ENCODE data around the gene NDUFV3. TPM values are rescaled to one million over a fixed set of nuclear protein-coding genes. Genes with fewer than 3 reads are reported as not detected.
"Not testable (repeated sequence)": the region's sequence is repeated elsewhere in the genome, so short reads cannot be mapped to it uniquely, and the experiment has no call there.

Gene NDUFV3
- total RNA-seq, 2 experiments from 2014 or later = 27.7 to 28.1 TPM

- ATAC-seq; H3K4me3 Mint-ChIP-seq; POLR2A ChIA-PET; H3K27me3 Mint-ChIP-seq (ENCODE audit: low read depth); CTCF ChIA-PET; H3K27ac Mint-ChIP-seq; H3K4me1 Mint-ChIP-seq (ENCODE audit: low read depth); DNase-seq; H3K9me3 Mint-ChIP-seq (ENCODE audit: insufficient read depth); H3K36me3 Mint-ChIP-seq (ENCODE audit: low read depth): not testable (repeated sequence)
Measured at GRCh38 chr21:42933137-42933970, 40.2 kb downstream of the NDUFV3 start.

- H3K27me3 Mint-ChIP-seq (ENCODE audit: low read depth); H3K4me3 Mint-ChIP-seq; H3K9me3 Mint-ChIP-seq (ENCODE audit: insufficient read depth); POLR2A ChIA-PET; H3K27ac Mint-ChIP-seq; H3K4me1 Mint-ChIP-seq (ENCODE audit: low read depth); H3K36me3 Mint-ChIP-seq (ENCODE audit: low read depth); DNase-seq; ATAC-seq; CTCF ChIA-PET: not testable (repeated sequence)
Measured at GRCh38 chr21:42933973-42934372, 40.9 kb downstream of the NDUFV3 start.

- H3K27me3 Mint-ChIP-seq (ENCODE audit: low read depth); DNase-seq; H3K36me3 Mint-ChIP-seq (ENCODE audit: low read depth); H3K27ac Mint-ChIP-seq; H3K4me3 Mint-ChIP-seq; POLR2A ChIA-PET; H3K9me3 Mint-ChIP-seq (ENCODE audit: insufficient read depth); CTCF ChIA-PET; H3K4me1 Mint-ChIP-seq (ENCODE audit: low read depth); ATAC-seq: not testable (repeated sequence)
Measured at GRCh38 chr21:42936360-42936759, 43.3 kb downstream of the NDUFV3 start.

DNA sequence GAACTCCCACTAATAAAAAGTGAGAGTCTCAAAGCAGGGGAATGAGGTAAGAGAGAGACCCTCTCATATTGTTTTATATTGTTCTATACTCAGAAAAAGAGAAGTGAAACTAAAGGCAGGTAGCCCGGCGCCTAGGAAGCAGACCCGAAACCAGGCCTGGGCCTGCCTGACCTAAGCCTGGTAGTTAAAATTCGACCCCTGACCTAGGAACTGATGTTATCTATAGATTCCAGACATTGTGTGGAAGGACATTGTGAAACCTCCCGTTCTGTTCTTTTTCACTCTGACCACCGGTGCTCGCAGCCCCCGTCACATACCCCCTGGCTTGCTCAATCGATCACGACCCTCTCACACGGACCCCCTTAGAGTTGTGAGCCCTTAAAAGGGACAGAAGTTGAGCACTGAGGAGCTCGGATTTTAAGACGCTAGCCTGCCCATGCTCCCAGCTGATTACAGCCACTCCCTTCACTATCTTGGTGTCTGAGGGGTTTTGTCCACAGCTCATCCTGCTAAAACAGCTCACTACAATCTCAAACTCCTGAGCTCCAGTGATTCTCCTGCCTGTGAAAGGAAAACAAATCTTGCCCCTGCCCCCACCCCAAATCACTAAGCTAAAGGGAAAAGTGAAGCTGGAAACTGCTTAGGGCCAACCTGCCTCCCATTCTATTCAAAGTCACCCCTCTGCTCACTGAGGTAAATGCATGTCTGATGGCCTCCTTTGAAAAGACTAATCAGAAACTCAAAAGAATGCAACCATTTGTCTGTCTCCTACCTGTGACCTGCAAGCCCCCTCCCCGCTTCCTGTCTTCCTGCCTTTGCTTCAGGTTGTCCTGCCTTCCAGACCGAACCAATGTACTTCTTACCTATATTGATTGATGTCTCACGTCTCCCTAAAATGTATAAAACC lies 44.2 kb downstream of the NDUFV3 start:
- ATAC-seq; POLR2A ChIA-PET; H3K4me3 Mint-ChIP-seq; H3K27ac Mint-ChIP-seq; H3K27me3 Mint-ChIP-seq (ENCODE audit: low read depth); H3K36me3 Mint-ChIP-seq (ENCODE audit: low read depth); CTCF ChIA-PET; H3K9me3 Mint-ChIP-seq (ENCODE audit: insufficient read depth); DNase-seq; H3K4me1 Mint-ChIP-seq (ENCODE audit: low read depth): not testable (repeated sequence)

DNA sequence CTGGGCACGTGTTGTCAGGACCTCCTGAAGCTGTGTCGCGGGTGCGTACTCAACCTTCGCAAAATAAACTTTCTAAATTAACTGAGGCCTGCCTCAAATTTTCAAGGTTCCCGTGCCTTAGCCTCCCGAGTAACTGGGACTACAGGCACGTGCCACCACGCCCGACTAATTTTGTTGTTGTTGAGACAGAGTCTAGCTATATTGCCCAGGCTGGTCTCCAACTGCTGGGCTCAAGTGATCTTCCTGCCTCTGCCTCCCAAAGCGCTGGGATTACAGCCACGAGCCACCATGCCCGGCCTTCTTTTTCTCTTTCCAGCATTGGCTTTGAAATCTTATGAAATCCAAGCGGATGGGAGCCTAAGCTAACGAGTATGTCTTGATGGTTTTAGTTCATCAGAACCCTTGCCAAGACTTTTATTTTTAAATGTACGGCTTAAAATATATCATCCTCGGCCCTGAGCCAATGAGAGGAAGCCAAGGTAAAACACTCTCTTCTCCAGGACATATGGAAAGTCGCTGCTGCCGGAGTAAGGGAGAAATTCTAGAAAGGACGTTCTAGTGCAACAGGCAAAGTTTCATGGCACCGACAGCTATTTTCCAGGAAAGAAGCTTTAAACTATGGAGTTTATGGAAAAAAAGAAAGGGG lies 45.0 kb downstream of the NDUFV3 start:
- ATAC-seq (no peak), DNase-seq (no peak)
- POLR2A ChIA-PET = no interaction called here
- Mint-ChIP-seq H3K27ac (no peak overlapping the region), H3K27me3 (ENCODE audit: low read depth) (peaks cover 3% of the 10 kb centered on the region), H3K4me1 (ENCODE audit: low read depth) (no peaks in the 10 kb centered on the region), H3K9me3 (ENCODE audit: insufficient read depth) (no peaks in the 10 kb centered on the region), H3K4me3 (no peak overlapping the region), H3K36me3 (ENCODE audit: low read depth) (no peaks in the 10 kb centered on the region)
- CTCF ChIA-PET = no interaction called here

DNA sequence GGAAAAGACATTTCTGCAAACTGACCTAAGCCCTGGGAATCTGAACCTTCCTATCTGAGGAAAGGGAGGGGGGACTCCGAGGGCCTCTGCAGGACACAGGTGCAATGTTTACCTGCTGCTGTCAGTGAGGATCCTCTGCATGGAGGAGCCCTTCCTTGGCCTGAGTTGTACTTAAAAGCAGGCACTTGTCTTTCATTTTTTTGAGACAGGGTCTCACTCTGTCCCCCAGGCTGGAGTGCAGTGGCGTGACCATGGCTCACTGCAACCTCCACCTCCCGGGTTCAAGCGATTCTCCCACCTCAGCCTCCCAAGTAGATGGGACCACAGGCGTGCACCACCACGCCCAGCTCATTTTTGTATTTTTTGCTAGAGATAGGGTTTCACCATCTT lies 45.5 kb downstream of the NDUFV3 start:
- POLR2A ChIA-PET, CTCF ChIA-PET, H3K27ac Mint-ChIP-seq: not testable (repeated sequence)

GRCh38 chr21:42939582-42940413 lies 46.7 kb downstream of the NDUFV3 start:
- Mint-ChIP-seq H3K27ac (no peak overlapping the region), H3K4me1 (ENCODE audit: low read depth) (no peaks in the 10 kb centered on the region), H3K36me3 (ENCODE audit: low read depth) (no peaks in the 10 kb centered on the region), H3K27me3 (ENCODE audit: low read depth) (peaks cover 3% of the 10 kb centered on the region), H3K4me3 (no peak overlapping the region), H3K9me3 (ENCODE audit: insufficient read depth) (no peaks in the 10 kb centered on the region)
- POLR2A ChIA-PET = no interaction called here
- ATAC-seq (no peak), DNase-seq (no peak)
- CTCF ChIA-PET = no interaction called here

More for the DNA sequence above, 45.5 kb downstream of the NDUFV3 start:
- not testable (repeated sequence) for DNase-seq; H3K27me3 Mint-ChIP-seq (ENCODE audit: low read depth); H3K9me3 Mint-ChIP-seq (ENCODE audit: insufficient read depth); ATAC-seq; H3K4me1 Mint-ChIP-seq (ENCODE audit: low read depth); H3K4me3 Mint-ChIP-seq; H3K36me3 Mint-ChIP-seq (ENCODE audit: low read depth)

DNA sequence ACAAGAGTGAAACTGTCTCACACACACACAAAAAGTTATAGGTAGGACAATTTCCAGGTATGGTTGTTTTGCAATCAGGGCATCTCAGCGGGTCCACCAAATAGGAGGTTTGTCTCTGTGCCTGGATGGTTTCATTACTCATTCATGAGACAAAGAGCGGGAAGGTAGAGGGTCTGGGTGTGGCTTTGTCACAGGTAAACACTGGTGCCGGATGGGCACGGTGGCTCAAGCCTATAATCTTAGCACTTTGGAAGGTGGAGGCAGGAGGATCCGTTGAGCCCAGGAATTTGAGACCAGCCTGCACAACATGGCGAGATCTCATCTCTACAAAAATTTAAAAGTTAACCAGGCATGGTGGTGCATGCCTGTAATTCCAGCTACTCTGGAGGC lies 48.6 kb downstream of the NDUFV3 start:
- ChIA-PET CTCF (no interaction called here), POLR2A (no interaction called here)
- DNase-seq (no peak), ATAC-seq (no peak)
- no peaks in the 10 kb centered on the region for H3K4me1 Mint-ChIP-seq (ENCODE audit: low read depth)
- no peak overlapping the region for H3K27ac Mint-ChIP-seq
- peaks cover 3% of the 10 kb centered on the region for H3K27me3 Mint-ChIP-seq (ENCODE audit: low read depth)
- no peak overlapping the region for H3K4me3 Mint-ChIP-seq
- no peaks in the 10 kb centered on the region for H3K36me3 Mint-ChIP-seq (ENCODE audit: low read depth)
- H3K9me3 Mint-ChIP-seq (ENCODE audit: insufficient read depth) = no peaks in the 10 kb centered on the region

GRCh38 chr21:42942244-42942643 lies 49.1 kb downstream of the NDUFV3 start:
- DNase-seq = no peak

DNA sequence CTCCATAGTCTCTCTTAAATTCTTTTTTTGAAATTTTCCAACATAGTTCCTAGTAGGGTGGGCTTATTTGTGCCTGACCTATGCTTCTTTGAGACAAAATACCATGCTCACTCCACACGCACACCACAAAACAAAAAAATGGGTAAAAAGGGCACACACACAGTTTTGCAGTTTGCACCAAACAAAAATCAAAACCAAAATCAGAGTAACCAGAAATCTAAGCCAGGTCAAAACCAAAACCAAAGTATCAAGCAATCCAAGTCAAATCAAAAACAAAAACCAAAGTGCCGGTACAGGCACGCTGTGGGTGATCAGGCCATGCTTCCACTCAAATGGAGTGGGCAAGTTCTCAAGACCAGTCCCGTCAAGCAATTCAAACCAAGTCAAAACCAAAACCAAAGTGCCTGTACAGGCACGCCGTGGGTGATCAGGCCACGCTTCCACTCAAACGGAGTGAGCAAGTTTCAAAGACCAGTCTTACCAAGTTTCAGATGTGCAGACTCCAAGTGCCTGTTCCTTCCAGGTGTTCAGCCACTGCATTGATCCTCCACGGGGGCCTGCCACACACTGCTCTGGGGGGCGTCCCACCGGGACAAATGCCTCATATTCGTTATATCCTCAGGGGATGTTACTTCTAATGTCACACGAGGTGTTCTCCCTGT lies 56.1 kb downstream of the NDUFV3 start:
- H3K4me3 Mint-ChIP-seq; H3K9me3 Mint-ChIP-seq (ENCODE audit: insufficient read depth); H3K27ac Mint-ChIP-seq; H3K36me3 Mint-ChIP-seq (ENCODE audit: low read depth); ATAC-seq; POLR2A ChIA-PET; H3K4me1 Mint-ChIP-seq (ENCODE audit: low read depth); CTCF ChIA-PET; DNase-seq; H3K27me3 Mint-ChIP-seq (ENCODE audit: low read depth): not testable (repeated sequence)

More at GRCh38 chr21:42942244-42942643, 49.1 kb downstream of the NDUFV3 start:
- CTCF ChIA-PET = no interaction called here
- POLR2A ChIA-PET = no interaction called here
- no peaks in the 10 kb centered on the region for H3K4me1 Mint-ChIP-seq (ENCODE audit: low read depth)
- no peak for ATAC-seq
- H3K27ac Mint-ChIP-seq = no peak overlapping the region
- no peak overlapping the region for H3K4me3 Mint-ChIP-seq
- H3K36me3 Mint-ChIP-seq (ENCODE audit: low read depth) = no peaks in the 10 kb centered on the region
- H3K9me3 Mint-ChIP-seq (ENCODE audit: insufficient read depth) = no peaks in the 10 kb centered on the region
- H3K27me3 Mint-ChIP-seq (ENCODE audit: low read depth) = peaks cover 3% of the 10 kb centered on the region

- H3K4me1 Mint-ChIP-seq (ENCODE audit: low read depth); H3K27me3 Mint-ChIP-seq (ENCODE audit: low read depth); ATAC-seq; H3K36me3 Mint-ChIP-seq (ENCODE audit: low read depth); H3K27ac Mint-ChIP-seq; POLR2A ChIA-PET; DNase-seq; H3K9me3 Mint-ChIP-seq (ENCODE audit: insufficient read depth); H3K4me3 Mint-ChIP-seq; CTCF ChIA-PET: not testable (repeated sequence)
Measured at GRCh38 chr21:42951193-42951592, 58.1 kb downstream of the NDUFV3 start.

Measured in activated CD8-positive, alpha-beta T cell treated with anti-CD3 and anti-CD28 coated beads, Interleukin-2, amount 10 ng/mL, durations not matched to agents 7 days and 5 days (primary cell).